Putamen (tissue), 1 donor: Measurements from ENCODE around the gene SQOR.

ENCODE experiments used
- DNase-seq: peaks from one replicate; pipeline ENCODE4 v3.0.0-alpha.2; 2016; ENCODE audit warnings: low spot score

Gene SQOR

GRCh38 chr15:45705510-45706473 is 71.0 kb downstream of the SQOR start:
- DNase-seq, result peak; percentile 85

GRCh38 chr15:45710657-45711056 is 75.8 kb downstream of the SQOR start:
- no peak for DNase-seq

- DNase-seq, result peak; percentile 32
Measured at GRCh38 chr15:45714590-45715488, 80.0 kb downstream of the SQOR start.

- no peak for DNase-seq
Measured at GRCh38 chr15:45715528-45715927, 80.7 kb downstream of the SQOR start.

- DNase-seq, result no peak
Measured at GRCh38 chr15:45719490-45719889, 84.7 kb downstream of the SQOR start.

GRCh38 chr15:45720183-45720582 is 85.4 kb downstream of the SQOR start:
- no peak for DNase-seq

GRCh38 chr15:45728641-45729040 is 93.8 kb downstream of the SQOR start:
- no peak for DNase-seq

GRCh38 chr15:45729141-45729540 is 94.3 kb downstream of the SQOR start:
- DNase-seq, result no peak

GRCh38 chr15:45731343-45731742 is 96.5 kb downstream of the SQOR start:
- no peak for DNase-seq

- DNase-seq, result no peak
Measured at GRCh38 chr15:45732662-45733061, 97.8 kb downstream of the SQOR start.

GRCh38 chr15:45734260-45734711 is 99.5 kb downstream of the SQOR start:
- no peak for DNase-seq
